ENCODE measurements around the gene SCAPER.
A peak's percentile ranks its signal among the peaks of the same experiment; 100 is the strongest.

The SCAPER gene

GRCh38 chr15:76905013-76905839 lies at the start of gene SCAPER:
TSS of gene SCAPER (minus strand) at chr15:76905340. CDS start at chr15:76883817, 21,523 bp downstream.
- DNase-seq = peak; percentile 95

- no peak for DNase-seq
Measured at GRCh38 chr15:76954744-76955143, 49.6 kb upstream of the SCAPER start.

GRCh38 chr15:76953913-76954312 lies 48.8 kb upstream of the SCAPER start:
- DNase-seq = no peak

GRCh38 chr15:76951220-76951619 lies 46.1 kb upstream of the SCAPER start:
- DNase-seq = no peak

GRCh38 chr15:76947454-76947853 lies 42.3 kb upstream of the SCAPER start:
- no peak for DNase-seq

- no peak for DNase-seq
Measured at GRCh38 chr15:76945494-76946093, 40.5 kb upstream of the SCAPER start.

- DNase-seq = no peak
Measured at GRCh38 chr15:76942331-76942730, 37.2 kb upstream of the SCAPER start.

- no peak for DNase-seq
Measured at GRCh38 chr15:76941636-76942035, 36.5 kb upstream of the SCAPER start.

- DNase-seq = no peak
Measured at GRCh38 chr15:76939715-76940114, 34.6 kb upstream of the SCAPER start.

GRCh38 chr15:76938752-76939151 lies 33.6 kb upstream of the SCAPER start:
- DNase-seq = no peak

- DNase-seq = no peak
Measured at GRCh38 chr15:76936671-76937070, 31.5 kb upstream of the SCAPER start.

- DNase-seq = no peak
Measured at GRCh38 chr15:76935620-76936019, 30.5 kb upstream of the SCAPER start.

- DNase-seq = peak; percentile 34
Measured at GRCh38 chr15:76932135-76932966, 27.2 kb upstream of the SCAPER start.

GRCh38 chr15:76931397-76932134 lies 26.4 kb upstream of the SCAPER start, which contains the start of gene RCN2:
TSS of gene RCN2 (plus strand) at chr15:76931749. CDS start at chr15:76931842, 93 bp downstream.
- DNase-seq = peak; percentile 95

GRCh38 chr15:76930831-76931396 lies 25.8 kb upstream of the SCAPER start:
- no peak for DNase-seq

- DNase-seq = no peak
Measured at GRCh38 chr15:76929011-76929760, 24.0 kb upstream of the SCAPER start.

- DNase-seq = no peak
Measured at GRCh38 chr15:76928201-76928600, 23.1 kb upstream of the SCAPER start.

GRCh38 chr15:76916369-76916768 lies 11.2 kb upstream of the SCAPER start:
- no peak for DNase-seq

- DNase-seq = no peak
Measured at GRCh38 chr15:76913737-76914136, 8.6 kb upstream of the SCAPER start.

- DNase-seq = no peak
Measured at GRCh38 chr15:76912430-76912829, 7.3 kb upstream of the SCAPER start.

GRCh38 chr15:76905855-76906254 lies 715 bp upstream of the SCAPER start:
- no peak for DNase-seq

Measured in stimulated activated CD8-positive, alpha-beta memory T cell treated with anti-CD3 and anti-CD28 coated beads, Interleukin-4, amount 100 ng/mL, for 48 hours (primary cell).